Neutrophil (primary cell): Measurements from ENCODE around the gene PTPN4.
"Not testable (repeated sequence)": the region's sequence is repeated elsewhere in the genome, so short reads cannot be mapped to it uniquely, and the experiment has no call there.

ENCODE experiments used
- H3K27ac ChIP-seq: fragments of 200-600 bp; sonication (generic); 2 replicates; pipeline ENCODE4 v1.5.1; 2016; ENCODE audit warnings: mild to moderate bottlenecking, moderate library complexity
- H3K27me3 ChIP-seq: fragments of 200-600 bp; sonication (generic); 2 replicates; pipeline ENCODE4 v1.6.0; 2016; ENCODE audit warnings: mild to moderate bottlenecking
- H3K36me3 ChIP-seq: fragments of 200-600 bp; sonication (generic); 2 replicates; pipeline ENCODE4 v1.5.1; 2017
- H3K4me1 ChIP-seq, 2 experiments: fragments of 200-600 bp in 1 of 2; sonication (generic) in 1 of 2; 1 replicate in 1 of 2; 2 replicates in 1 of 2; pipeline versions ENCODE4 v1.5.1 to v1.6.1; 2013 to 2016; ENCODE audit warnings: low read depth in 1 of 2, low read length in 1 of 2, mild to moderate bottlenecking in 1 of 2, moderate library complexity in 1 of 2; ENCODE audit not compliant: control insufficient read depth in 1 of 2, insufficient read depth in 1 of 2
- H3K4me3 ChIP-seq, 2 experiments: fragments of 200-600 bp in 1 of 2; sonication (generic) in 1 of 2; 1 replicate in 1 of 2; 2 replicates in 1 of 2; pipeline ENCODE4 v1.5.1; 2013 to 2016; ENCODE audit warnings: low read depth in 1 of 2, low read length in 1 of 2, mild to moderate bottlenecking in 1 of 2, moderate library complexity in 1 of 2
- H3K9me3 ChIP-seq: fragments of 200-600 bp; sonication (generic); 2 replicates; pipeline ENCODE4 v1.5.1; 2016
- TF ChIP-seq, protein P1 (sequence below): fragments of 200-600 bp; sonication (generic); IDR thresholded peaks from 2 replicates; pipeline ENCODE4 v1.5.1; 2016; ENCODE audit warnings: antibody characterized with exemption

Gene PTPN4

DNA sequence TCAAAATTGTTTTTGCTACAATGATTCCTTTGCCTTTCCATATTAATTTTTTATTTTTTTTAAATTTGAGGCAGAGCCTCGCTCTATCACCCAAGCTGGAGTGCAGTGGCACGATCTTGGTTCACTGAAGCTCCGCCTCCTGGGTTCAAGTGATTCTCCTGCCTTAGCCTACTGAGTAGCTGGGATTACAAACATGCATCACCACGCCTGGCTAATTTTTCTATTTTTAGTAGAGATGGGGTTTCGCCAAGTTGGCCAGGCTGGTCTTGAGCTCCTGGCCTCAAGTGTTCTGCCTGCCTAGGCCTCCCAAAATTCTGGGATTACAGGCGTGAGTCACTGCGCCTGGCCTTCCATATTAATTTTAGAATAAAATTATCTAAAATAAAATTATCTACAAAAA lies 41.3 kb downstream of the PTPN4 start:
- TF ChIP-seq, protein P1, sequence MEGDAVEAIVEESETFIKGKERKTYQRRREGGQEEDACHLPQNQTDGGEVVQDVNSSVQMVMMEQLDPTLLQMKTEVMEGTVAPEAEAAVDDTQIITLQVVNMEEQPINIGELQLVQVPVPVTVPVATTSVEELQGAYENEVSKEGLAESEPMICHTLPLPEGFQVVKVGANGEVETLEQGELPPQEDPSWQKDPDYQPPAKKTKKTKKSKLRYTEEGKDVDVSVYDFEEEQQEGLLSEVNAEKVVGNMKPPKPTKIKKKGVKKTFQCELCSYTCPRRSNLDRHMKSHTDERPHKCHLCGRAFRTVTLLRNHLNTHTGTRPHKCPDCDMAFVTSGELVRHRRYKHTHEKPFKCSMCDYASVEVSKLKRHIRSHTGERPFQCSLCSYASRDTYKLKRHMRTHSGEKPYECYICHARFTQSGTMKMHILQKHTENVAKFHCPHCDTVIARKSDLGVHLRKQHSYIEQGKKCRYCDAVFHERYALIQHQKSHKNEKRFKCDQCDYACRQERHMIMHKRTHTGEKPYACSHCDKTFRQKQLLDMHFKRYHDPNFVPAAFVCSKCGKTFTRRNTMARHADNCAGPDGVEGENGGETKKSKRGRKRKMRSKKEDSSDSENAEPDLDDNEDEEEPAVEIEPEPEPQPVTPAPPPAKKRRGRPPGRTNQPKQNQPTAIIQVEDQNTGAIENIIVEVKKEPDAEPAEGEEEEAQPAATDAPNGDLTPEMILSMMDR, result no peak
- Histone ChIP-seq H3K27me3 (no peaks in the 10 kb centered on the region), H3K36me3 (no peaks in the 10 kb centered on the region), H3K9me3 (no peaks in the 10 kb centered on the region), H3K4me3 (no peak overlapping the region), H3K4me1 (no peaks in the 10 kb centered on the region), H3K27ac (no peak overlapping the region)

DNA sequence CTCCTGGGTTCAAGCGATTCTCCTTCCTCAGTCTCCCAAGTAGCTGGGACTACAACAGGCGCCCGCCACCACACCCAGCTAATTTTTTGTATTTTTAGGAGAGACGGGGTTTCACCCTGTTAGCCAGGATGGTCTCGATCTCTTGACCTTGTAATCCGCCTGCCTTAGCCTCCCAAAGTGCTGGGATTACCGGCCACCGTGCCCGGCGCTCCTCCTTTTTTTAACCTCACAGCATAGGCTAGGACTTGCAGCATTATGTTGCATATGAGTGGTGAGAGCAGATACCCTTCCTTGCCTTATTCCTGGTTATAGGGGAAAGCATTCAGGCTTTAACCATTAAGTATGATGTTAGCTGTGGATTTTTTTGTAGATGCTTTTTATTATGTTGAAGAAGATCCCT lies 42.3 kb downstream of the PTPN4 start:
- H3K27me3 ChIP-seq, H3K4me3 ChIP-seq, H3K27ac ChIP-seq, H3K4me1 ChIP-seq, H3K9me3 ChIP-seq, H3K36me3 ChIP-seq: not testable (repeated sequence)

DNA sequence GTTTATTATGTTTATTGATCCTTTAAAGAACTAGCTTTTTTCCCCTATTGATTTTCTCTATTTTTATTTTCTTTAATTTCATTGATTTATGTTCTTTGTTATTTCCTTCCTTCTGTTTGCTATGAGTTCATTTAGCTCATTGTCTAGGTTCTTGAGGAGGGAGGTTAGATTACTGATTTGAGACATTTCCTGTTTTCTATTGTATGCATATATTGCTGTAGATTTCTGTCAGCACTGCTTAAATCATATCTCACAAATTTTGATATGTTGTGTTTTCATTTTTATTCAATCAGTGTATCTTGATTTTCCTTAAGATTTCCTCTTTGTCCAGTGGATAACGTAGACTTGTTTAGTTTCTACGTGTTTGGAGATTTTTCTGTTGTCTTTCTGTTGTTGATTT lies 43.4 kb downstream of the PTPN4 start:
- Histone ChIP-seq H3K36me3 (no peaks in the 10 kb centered on the region), H3K27ac (no peak overlapping the region), H3K9me3 (no peaks in the 10 kb centered on the region), H3K4me3 (no peak overlapping the region), H3K27me3 (no peaks in the 10 kb centered on the region), H3K4me1 (no peaks in the 10 kb centered on the region)
- TF ChIP-seq, protein P1, result no peak

DNA sequence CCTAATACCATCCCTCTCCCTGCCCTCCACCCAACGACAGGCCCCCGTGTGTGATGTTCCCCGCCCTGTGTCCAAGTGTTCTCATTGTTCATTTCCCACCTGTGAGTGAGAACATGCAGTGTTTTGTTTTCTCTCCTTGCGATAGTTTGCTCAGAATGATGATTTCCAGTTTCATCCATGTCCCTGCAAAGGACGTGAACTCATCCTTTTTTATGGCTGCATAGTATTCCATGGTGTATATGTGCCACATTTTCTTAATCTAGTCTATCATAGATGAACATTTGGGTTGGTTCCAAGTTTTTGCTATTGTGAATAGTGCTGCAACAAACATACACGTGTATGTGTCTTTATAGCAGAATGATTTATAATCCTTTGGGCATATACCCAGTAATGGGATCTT lies 44.7 kb downstream of the PTPN4 start:
- H3K27ac ChIP-seq, H3K4me3 ChIP-seq, H3K27me3 ChIP-seq, H3K9me3 ChIP-seq, H3K36me3 ChIP-seq, H3K4me1 ChIP-seq: not testable (repeated sequence)

DNA sequence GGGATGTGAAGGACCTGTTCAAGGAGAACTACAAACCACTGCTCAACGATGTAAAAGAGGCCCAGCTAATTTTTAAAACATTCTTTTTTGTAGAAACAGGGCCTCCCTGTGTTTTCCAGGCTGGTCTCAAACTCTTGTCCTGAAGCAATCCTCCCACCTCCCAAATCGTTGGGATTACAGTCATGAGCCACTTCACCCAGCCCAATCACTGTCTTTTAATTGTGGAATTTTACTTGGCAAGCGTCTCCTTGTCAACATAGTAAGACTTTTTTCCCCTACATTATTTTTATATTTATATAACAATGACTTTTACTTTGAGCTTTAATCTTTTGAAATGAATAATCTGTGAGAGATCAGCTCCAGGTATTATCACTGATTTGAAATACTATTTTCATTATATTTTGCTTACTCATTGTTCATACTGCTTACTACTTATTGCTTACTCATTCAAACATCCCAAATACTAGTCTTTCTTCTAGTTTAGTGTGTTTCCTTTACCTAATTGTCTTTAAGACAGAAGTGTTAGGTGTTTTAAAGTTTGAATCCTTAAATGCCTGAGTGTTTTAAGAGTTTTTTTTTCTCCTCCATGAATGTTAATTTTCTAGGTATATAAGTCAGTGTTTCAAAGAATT lies 48.9 kb downstream of the PTPN4 start:
- H3K27ac ChIP-seq, result no peak overlapping the region
- H3K4me3 ChIP-seq, result no peak overlapping the region
- H3K36me3 ChIP-seq, result no peaks in the 10 kb centered on the region
- no peaks in the 10 kb centered on the region for H3K27me3 ChIP-seq
- H3K9me3 ChIP-seq, result no peaks in the 10 kb centered on the region
- H3K4me1 ChIP-seq, result no peaks in the 10 kb centered on the region
- TF ChIP-seq, protein P1, result no peak

DNA sequence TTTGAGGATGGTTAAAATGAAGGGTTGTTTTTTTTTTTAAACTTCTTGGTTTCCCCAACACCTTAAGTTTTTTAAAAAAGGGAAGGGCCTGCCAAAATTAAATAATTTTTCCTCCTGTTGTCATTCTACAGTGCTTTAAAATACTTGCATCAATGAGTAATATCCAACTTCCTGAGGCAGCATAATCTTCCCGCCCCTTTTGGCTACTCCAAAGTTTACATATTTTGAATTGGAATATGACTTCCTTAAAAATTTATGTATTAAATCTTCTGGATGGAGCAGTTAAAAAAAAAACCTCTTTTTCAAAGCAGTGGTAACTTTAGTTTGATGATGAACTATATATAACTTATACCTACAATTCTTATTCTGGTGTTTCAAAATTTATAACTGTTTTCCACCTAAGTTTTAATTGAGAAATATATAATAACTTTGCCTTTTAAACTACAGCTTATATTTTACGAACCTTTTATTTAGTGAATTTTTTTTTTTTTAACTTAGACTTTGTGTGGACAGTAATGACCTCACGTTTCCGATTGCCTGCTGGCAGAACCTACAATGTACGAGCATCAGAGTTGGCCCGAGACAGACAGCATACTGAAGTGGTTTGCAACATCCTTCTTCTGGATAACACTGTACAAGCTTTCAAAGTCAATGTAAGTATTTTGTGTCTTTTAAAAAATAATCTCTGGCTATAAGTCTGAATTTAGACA lies 49.8 kb downstream of the PTPN4 start:
- TF ChIP-seq, protein P1, result no peak
- H3K27me3 ChIP-seq, result no peaks in the 10 kb centered on the region
- H3K27ac ChIP-seq, result no peak overlapping the region
- no peaks in the 10 kb centered on the region for H3K9me3 ChIP-seq
- no peaks in the 10 kb centered on the region for H3K4me1 ChIP-seq
- no peak overlapping the region for H3K4me3 ChIP-seq
- H3K36me3 ChIP-seq, result no peaks in the 10 kb centered on the region
